Mucosa of rectum (tissue), 2 donors: Measurements from ENCODE around the gene FAHD2B.
"Not testable (repeated sequence)": the region's sequence is repeated elsewhere in the genome, so short reads cannot be mapped to it uniquely, and the experiment has no call there.

Experiments
- H3K27ac ChIP-seq, 2 donors: one replicate each; pipeline ENCODE4 v1.7.0; 2013; ENCODE audit warnings: inconsistent platforms in 2 of 2, low read depth in 2 of 2, low read length in 2 of 2
- H3K27me3 ChIP-seq, 2 donors: one replicate each; pipeline ENCODE4 v1.7.0; 2013; ENCODE audit warnings: low read length in 2 of 2; ENCODE audit not compliant: control insufficient read depth in 2 of 2, insufficient read depth in 2 of 2
- H3K36me3 ChIP-seq, 2 donors: one replicate each; pipeline ENCODE4 v1.7.0; 2013; ENCODE audit warnings: low read length in 2 of 2; ENCODE audit not compliant: control insufficient read depth in 2 of 2, insufficient read depth in 2 of 2
- H3K4me1 ChIP-seq, 2 donors: one replicate each; pipeline ENCODE4 v1.7.0; 2013; ENCODE audit warnings: low read length in 2 of 2, mild to moderate bottlenecking in 1 of 2; ENCODE audit not compliant: control insufficient read depth in 2 of 2, insufficient read depth in 2 of 2
- H3K4me3 ChIP-seq, 2 donors: one replicate each; pipeline ENCODE4 v1.7.0; 2013; ENCODE audit warnings: low read length in 2 of 2
- H3K9ac ChIP-seq, 2 donors: one replicate each; pipeline ENCODE4 v1.7.0; 2013; ENCODE audit warnings: low read length in 2 of 2, low read depth in 1 of 2, mild to moderate bottlenecking in 1 of 2
- H3K9me3 ChIP-seq, 2 donors: one replicate each; pipeline ENCODE4 v1.7.0; 2013; ENCODE audit warnings: low read length in 2 of 2; ENCODE audit not compliant: control insufficient read depth in 2 of 2
- donor health status: healthy.
- donor health status: Normal muscosa, but diverticular disease.

FAHD2B gene

GRCh38 chr2:97068074-97068473, 26.6 kb downstream of the FAHD2B start:
- no peaks in the 10 kb centered on the region for H3K36me3 ChIP-seq
- no peaks in the 10 kb centered on the region for H3K27me3 ChIP-seq
- H3K4me3 ChIP-seq: no peak overlapping the region
- no peak overlapping the region for H3K27ac ChIP-seq
- H3K4me1 ChIP-seq: no peaks in the 10 kb centered on the region
- H3K9me3 ChIP-seq: no peaks in the 10 kb centered on the region
- H3K9ac ChIP-seq: no peak overlapping the region

GRCh38 chr2:97067279-97068004, 27.2 kb downstream of the FAHD2B start:
- H3K36me3 ChIP-seq: no peaks in the 10 kb centered on the region
- no peaks in the 10 kb centered on the region for H3K4me1 ChIP-seq
- H3K9me3 ChIP-seq: no peaks in the 10 kb centered on the region
- H3K9ac ChIP-seq: no peak overlapping the region
- H3K27me3 ChIP-seq: no peaks in the 10 kb centered on the region
- H3K4me3 ChIP-seq: no peak overlapping the region
- no peak overlapping the region for H3K27ac ChIP-seq

- not testable (repeated sequence) for H3K4me3 ChIP-seq, H3K27ac ChIP-seq
These were observed 28.7 kb downstream of the FAHD2B start for GRCh38 chr2:97066030-97066429.

GRCh38 chr2:97062020-97062419, 32.7 kb downstream of the FAHD2B start:
- not testable (repeated sequence) for H3K9ac ChIP-seq, H3K4me3 ChIP-seq, H3K27me3 ChIP-seq, H3K27ac ChIP-seq, H3K4me1 ChIP-seq, H3K36me3 ChIP-seq, H3K9me3 ChIP-seq

More at GRCh38 chr2:97066030-97066429, 28.7 kb downstream of the FAHD2B start:
- H3K27me3 ChIP-seq, H3K36me3 ChIP-seq, H3K4me1 ChIP-seq, H3K9me3 ChIP-seq, H3K9ac ChIP-seq: not testable (repeated sequence)

GRCh38 chr2:97059782-97060181, 34.9 kb downstream of the FAHD2B start:
- H3K36me3 ChIP-seq, H3K27ac ChIP-seq, H3K4me1 ChIP-seq, H3K9ac ChIP-seq, H3K9me3 ChIP-seq, H3K4me3 ChIP-seq, H3K27me3 ChIP-seq: not testable (repeated sequence)

- H3K4me3 ChIP-seq, H3K36me3 ChIP-seq, H3K9ac ChIP-seq: not testable (repeated sequence)
These were observed 38.5 kb downstream of the FAHD2B start for GRCh38 chr2:97056150-97056549.

GRCh38 chr2:97050032-97050431, 44.6 kb downstream of the FAHD2B start:
- not testable (repeated sequence) for H3K4me3 ChIP-seq, H3K27me3 ChIP-seq, H3K9ac ChIP-seq, H3K9me3 ChIP-seq, H3K27ac ChIP-seq, H3K4me1 ChIP-seq, H3K36me3 ChIP-seq

More at GRCh38 chr2:97056150-97056549, 38.5 kb downstream of the FAHD2B start:
- H3K27me3 ChIP-seq, H3K9me3 ChIP-seq, H3K4me1 ChIP-seq, H3K27ac ChIP-seq: not testable (repeated sequence)

- H3K36me3 ChIP-seq, H3K4me1 ChIP-seq: not testable (repeated sequence)
These were observed 46.2 kb downstream of the FAHD2B start for GRCh38 chr2:97048448-97048847.

GRCh38 chr2:97046676-97047075, 48.0 kb downstream of the FAHD2B start:
- not testable (repeated sequence) for H3K27ac ChIP-seq, H3K9me3 ChIP-seq, H3K4me3 ChIP-seq, H3K9ac ChIP-seq, H3K4me1 ChIP-seq, H3K36me3 ChIP-seq, H3K27me3 ChIP-seq

More at GRCh38 chr2:97048448-97048847, 46.2 kb downstream of the FAHD2B start:
- not testable (repeated sequence) for H3K9me3 ChIP-seq, H3K27ac ChIP-seq, H3K27me3 ChIP-seq, H3K9ac ChIP-seq, H3K4me3 ChIP-seq

GRCh38 chr2:97045895-97046499, 48.7 kb downstream of the FAHD2B start:
- H3K9ac ChIP-seq, H3K27ac ChIP-seq, H3K4me3 ChIP-seq, H3K27me3 ChIP-seq, H3K36me3 ChIP-seq, H3K9me3 ChIP-seq, H3K4me1 ChIP-seq: not testable (repeated sequence)
